ENCODE results near the gene FOXA3. TPM values are rescaled to one million over a fixed set of nuclear protein-coding genes. Genes with fewer than 3 reads are reported as not detected.

FOXA3 gene
- polyA plus RNA-seq, 2 of the 4 experiments (the other 2 are of a cell fraction): 1.6 to 5.3 TPM

DNA sequence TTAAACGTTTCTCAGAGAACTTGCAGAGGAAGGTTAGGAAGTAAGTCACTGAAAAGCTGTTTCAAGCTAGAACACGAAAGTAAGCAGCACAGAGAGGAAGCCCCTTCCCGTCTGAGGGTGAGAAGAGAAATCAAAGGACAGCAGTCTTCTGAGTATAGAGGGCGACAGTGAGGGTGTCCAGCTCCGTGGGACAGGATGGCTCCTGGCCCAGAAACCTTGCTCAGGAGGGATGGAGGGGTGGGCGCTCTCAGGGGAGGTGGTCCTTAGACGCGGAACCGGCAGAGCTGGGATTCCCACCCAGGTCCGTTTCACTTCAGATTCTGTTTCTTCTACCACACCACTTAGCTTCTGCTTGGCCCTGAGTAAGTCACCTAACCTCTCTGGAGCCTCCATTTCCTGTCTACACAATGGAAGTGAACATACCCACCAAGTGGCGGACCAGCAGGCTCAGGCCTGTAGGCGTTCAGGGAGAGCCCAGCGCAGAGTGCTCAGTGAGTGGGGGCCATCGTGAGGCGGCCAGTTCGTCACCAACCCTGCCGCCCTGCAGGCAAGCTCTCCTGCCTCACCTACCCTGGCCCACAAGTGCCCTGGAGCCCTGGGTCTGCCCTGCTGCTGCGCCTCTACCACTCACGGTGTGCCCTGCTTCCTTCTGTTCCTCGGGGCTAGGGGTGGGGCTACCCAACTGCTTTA, 43.6 kb upstream of the FOXA3 start:
- TF ChIP-seq CHD2 (IDR thresholded peaks at IDR 0.05; ENCODE audit: low read length, partially characterized antibody) (no peak), GATA3 (IDR thresholded peaks at IDR 0.05; ENCODE audit: borderline replicate concordance) (no peak)
- TF ChIP-seq, protein P1, sequence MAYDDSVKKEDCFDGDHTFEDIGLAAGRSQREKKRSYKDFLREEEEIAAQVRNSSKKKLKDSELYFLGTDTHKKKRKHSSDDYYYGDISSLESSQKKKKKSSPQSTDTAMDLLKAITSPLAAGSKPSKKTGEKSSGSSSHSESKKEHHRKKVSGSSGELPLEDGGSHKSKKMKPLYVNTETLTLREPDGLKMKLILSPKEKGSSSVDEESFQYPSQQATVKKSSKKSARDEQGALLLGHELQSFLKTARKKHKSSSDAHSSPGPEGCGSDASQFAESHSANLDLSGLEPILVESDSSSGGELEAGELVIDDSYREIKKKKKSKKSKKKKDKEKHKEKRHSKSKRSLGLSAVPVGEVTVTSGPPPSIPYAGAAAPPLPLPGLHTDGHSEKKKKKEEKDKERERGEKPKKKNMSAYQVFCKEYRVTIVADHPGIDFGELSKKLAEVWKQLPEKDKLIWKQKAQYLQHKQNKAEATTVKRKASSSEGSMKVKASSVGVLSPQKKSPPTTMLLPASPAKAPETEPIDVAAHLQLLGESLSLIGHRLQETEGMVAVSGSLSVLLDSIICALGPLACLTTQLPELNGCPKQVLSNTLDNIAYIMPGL (CRISPR knock-in tag; IDR thresholded peaks at IDR 0.05; ENCODE audit: borderline replicate concordance): no peak
- TF ChIP-seq, protein P2, sequence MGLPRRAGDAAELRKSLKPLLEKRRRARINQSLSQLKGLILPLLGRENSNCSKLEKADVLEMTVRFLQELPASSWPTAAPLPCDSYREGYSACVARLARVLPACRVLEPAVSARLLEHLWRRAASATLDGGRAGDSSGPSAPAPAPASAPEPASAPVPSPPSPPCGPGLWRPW (IDR thresholded peaks at IDR 0.05): no peak
- no peak overlapping the region for H3K4me3 ChIP-seq
- no peaks in the 10 kb centered on the region for H3K9me3 ChIP-seq
- 78% methylated on average over 20 of the region's 20 CpGs for WGBS (ENCODE audit: missing lambda C conversion rate)
- peaks cover 10% of the 10 kb centered on the region; the same call in 1 of the 3 replicates for H3K4me1 ChIP-seq
- no peak overlapping the region for H3K27ac ChIP-seq
- CTCF ChIA-PET: interaction anchor here (0.6 to 74.3 kb wide), 7 partner anchors 12 to 445 kb away, joined by 3 to 2204 read pairs (median 151); partner anchors contain the start of genes DMPK, DMWD, IRF2BP1 and RSPH6A
- POLR2A ChIA-PET: interaction anchor here (1.1 to 1.3 kb wide), 2 partner anchors 8 to 43 kb away, joined by 3 to 5 read pairs; partner anchors contain the start of gene SYMPK
- FAIRE-seq (no peak), ATAC-seq (no peak), DNase-seq (ENCODE audit: low read depth in 1 of 2, low spot score in 1 of 2) (no peak)
- H3K4me2 ChIP-seq: no peak overlapping the region

DNA sequence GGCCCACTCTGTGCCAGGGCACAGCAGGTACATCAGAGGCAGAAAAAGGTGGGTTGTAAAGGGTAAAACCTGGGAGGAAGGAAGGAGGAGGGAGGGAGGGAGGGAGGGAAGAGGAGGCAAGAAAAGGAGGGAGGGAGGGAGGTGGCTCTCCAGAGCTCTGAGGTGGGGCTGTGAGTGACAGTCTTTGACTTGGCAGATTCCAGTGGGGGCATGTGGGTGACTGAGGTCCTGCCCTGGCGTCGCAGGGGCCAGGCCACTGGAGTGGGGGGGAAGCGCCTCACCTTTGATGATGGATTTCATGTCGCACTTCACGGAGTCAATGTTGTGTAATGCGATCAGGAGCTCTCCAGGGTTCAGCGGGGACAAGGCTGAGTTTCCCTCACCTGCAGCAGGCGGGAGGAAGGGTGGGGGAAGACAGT, 43.0 kb upstream of the FOXA3 start:
- ChIA-PET POLR2A (interaction anchor here (1.1 kb wide), 1 partner anchor 42 kb away, joined by 5 read pairs; the partner anchor contains the start of gene SYMPK), CTCF (interaction anchor here (0.6 to 74.3 kb wide), 7 partner anchors 13 to 444 kb away, joined by 3 to 2204 read pairs (median 151); partner anchors contain the start of genes DMPK, DMWD, IRF2BP1 and RSPH6A)
- Histone ChIP-seq H3K4me2 (no peak overlapping the region), H3K9me3 (no peaks in the 10 kb centered on the region), H3K4me3 (no peak overlapping the region), H3K27ac (no peak overlapping the region), H3K4me1 (peaks cover 10% of the 10 kb centered on the region; the same call in 1 of the 3 replicates)
- DNase-seq (ENCODE audit: low read depth in 1 of 2, low spot score in 1 of 2) (no peak), ATAC-seq (no peak), FAIRE-seq (no peak)
- TF ChIP-seq HOXB13 (CRISPR knock-in tag; IDR thresholded peaks at IDR 0.05; ENCODE audit: low read depth): no peak
- TF ChIP-seq CBX2 (IDR thresholded peaks at IDR 0.05; ENCODE audit: borderline replicate concordance, low read depth): no peak
- TF ChIP-seq HDAC2 (IDR thresholded peaks at IDR 0.05): no peak
- no peak for TF ChIP-seq KDM5A (IDR thresholded peaks at IDR 0.05)
- TF ChIP-seq ZFP36 (IDR thresholded peaks at IDR 0.05; ENCODE audit: borderline replicate concordance, partially characterized antibody): no peak
- no peak for TF ChIP-seq NFE2L2 (conservative IDR thresholded peaks at IDR 0.05; ENCODE audit: low read length)
- TF ChIP-seq SREBF2 (IDR thresholded peaks at IDR 0.05): no peak
- TF ChIP-seq, protein P3, sequence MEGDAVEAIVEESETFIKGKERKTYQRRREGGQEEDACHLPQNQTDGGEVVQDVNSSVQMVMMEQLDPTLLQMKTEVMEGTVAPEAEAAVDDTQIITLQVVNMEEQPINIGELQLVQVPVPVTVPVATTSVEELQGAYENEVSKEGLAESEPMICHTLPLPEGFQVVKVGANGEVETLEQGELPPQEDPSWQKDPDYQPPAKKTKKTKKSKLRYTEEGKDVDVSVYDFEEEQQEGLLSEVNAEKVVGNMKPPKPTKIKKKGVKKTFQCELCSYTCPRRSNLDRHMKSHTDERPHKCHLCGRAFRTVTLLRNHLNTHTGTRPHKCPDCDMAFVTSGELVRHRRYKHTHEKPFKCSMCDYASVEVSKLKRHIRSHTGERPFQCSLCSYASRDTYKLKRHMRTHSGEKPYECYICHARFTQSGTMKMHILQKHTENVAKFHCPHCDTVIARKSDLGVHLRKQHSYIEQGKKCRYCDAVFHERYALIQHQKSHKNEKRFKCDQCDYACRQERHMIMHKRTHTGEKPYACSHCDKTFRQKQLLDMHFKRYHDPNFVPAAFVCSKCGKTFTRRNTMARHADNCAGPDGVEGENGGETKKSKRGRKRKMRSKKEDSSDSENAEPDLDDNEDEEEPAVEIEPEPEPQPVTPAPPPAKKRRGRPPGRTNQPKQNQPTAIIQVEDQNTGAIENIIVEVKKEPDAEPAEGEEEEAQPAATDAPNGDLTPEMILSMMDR (IDR thresholded peaks at IDR 0.05): no peak
- no peak for TF ChIP-seq POLR2A (IDR thresholded peaks at IDR 0.05; ENCODE audit: low read length)
- TF ChIP-seq, protein P2 (IDR thresholded peaks at IDR 0.05): no peak
- no peak for TF ChIP-seq MAFK (IDR thresholded peaks at IDR 0.05; ENCODE audit: partially characterized antibody)
- no peak for TF ChIP-seq POLR2AphosphoS2 (conservative IDR thresholded peaks at IDR 0.05; ENCODE audit: low read length)
- TF ChIP-seq GATA3 (IDR thresholded peaks at IDR 0.05; ENCODE audit: borderline replicate concordance): no peak
- TF ChIP-seq, protein P4, sequence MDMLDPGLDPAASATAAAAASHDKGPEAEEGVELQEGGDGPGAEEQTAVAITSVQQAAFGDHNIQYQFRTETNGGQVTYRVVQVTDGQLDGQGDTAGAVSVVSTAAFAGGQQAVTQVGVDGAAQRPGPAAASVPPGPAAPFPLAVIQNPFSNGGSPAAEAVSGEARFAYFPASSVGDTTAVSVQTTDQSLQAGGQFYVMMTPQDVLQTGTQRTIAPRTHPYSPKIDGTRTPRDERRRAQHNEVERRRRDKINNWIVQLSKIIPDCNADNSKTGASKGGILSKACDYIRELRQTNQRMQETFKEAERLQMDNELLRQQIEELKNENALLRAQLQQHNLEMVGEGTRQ (IDR thresholded peaks at IDR 0.05): no peak
- WGBS (ENCODE audit: missing lambda C conversion rate): 90% methylated on average over 8 of the region's 8 CpGs

DNA sequence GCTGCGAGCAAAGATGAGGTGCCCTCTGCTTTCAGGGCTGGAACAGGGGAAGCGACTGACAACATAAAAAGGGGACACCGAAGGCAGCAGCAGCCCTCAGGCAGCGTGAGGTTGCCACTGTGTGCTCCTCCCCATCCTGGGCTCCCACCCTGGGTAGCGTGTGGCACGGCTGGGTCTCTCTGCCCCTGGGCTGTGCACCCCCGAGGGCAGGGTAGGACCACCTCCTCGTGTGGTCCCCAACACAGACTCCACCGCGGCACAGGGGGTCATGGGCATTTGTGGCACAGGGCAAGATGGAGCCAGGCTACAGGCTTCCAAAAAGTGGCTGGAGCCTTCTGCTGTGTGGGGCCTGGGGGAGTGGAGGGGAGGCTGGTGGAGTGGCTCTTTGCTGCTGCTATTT, 42.6 kb upstream of the FOXA3 start:
- Histone ChIP-seq H3K4me1 (peaks cover 10% of the 10 kb centered on the region; the same call in 1 of the 3 replicates), H3K27ac (no peak overlapping the region), H3K4me2 (no peak overlapping the region), H3K4me3 (no peak overlapping the region), H3K9me3 (no peaks in the 10 kb centered on the region)
- no peak for TF ChIP-seq TP53 (CRISPR knock-in tag; IDR thresholded peaks at IDR 0.05)
- FAIRE-seq (no peak), ATAC-seq (no peak), DNase-seq (ENCODE audit: low read depth in 1 of 2, low spot score in 1 of 2) (no peak)
- WGBS (ENCODE audit: missing lambda C conversion rate): 84% methylated on average over 10 of the region's 10 CpGs
- ChIA-PET POLR2A (no interaction called here), CTCF (interaction anchor here (1.2 to 74.3 kb wide), 4 partner anchors 13 to 256 kb away, joined by 3 to 2204 read pairs (median 1186); partner anchors contain the start of genes DMPK, DMWD, RSPH6A and SIX5)
